Caco-2 (cell line): ENCODE results near the gene LVRN. TPM values are rescaled to one million over a fixed set of nuclear protein-coding genes. Genes with fewer than 3 reads are reported as not detected.

Experiments used
- BruUV-seq: library from RNA; stranded (reverse); fragments of 400-500 nt; replicated peaks from 2 replicates; lab custom pipeline; 2021; lab: Mats Ljungman, UMichigan
- CTCF ChIA-PET: fragments of 300-600 bp; sonication (Branson Sonifier 250); formaldehyde crosslinking; loops from one replicate; lab custom pipeline; 2022; ENCODE audit warnings: antibody characterized with exemption; lab: Charles Lee
- POLR2A ChIA-PET: fragments of 300-600 bp; sonication (Branson Sonifier 250); formaldehyde crosslinking; loops from one replicate; lab custom pipeline; 2022; ENCODE audit warnings: antibody characterized with exemption; lab: Charles Lee
- DNase-seq, 2 experiments: peaks; one replicate each; pipeline versions ENCODE4 v3.0.0 to v3.0.0-alpha.2; 2020 to 2022
- H3K27me3 ChIP-seq: replicated peaks from 2 replicates; pipeline ENCODE4 v1.6.0; 2011; ENCODE audit warnings: low read length; ENCODE audit not compliant: control insufficient read depth, insufficient read depth
- H3K36me3 ChIP-seq: 2 replicates; pipeline ENCODE4 v1.5.1; 2011; ENCODE audit warnings: low read length; ENCODE audit not compliant: control insufficient read depth, insufficient read depth
- H3K4me1 ChIP-seq: fragments of 250-450 bp; sonication (Bioruptor Pico); 2 replicates; pipeline ENCODE4 v1.5.1; 2020; ENCODE audit warnings: mild to moderate bottlenecking
- H3K4me3 ChIP-seq: 2 replicates; pipeline ENCODE4 v1.5.1; 2011; ENCODE audit warnings: low read depth, mild to moderate bottlenecking, control low read depth, low read length
- H3K9me3 ChIP-seq: fragments of 250-450 bp; sonication (Bioruptor Pico); 2 replicates; pipeline ENCODE4 v1.5.1; 2020; ENCODE audit warnings: mild to moderate bottlenecking, moderate library complexity
- H3K27ac Mint-ChIP-seq: one replicate; pipeline ENCODE4 v1.8.0; 2022; ENCODE audit warnings: mixed read lengths; ENCODE audit not compliant: unreplicated experiment
- H3K27me3 Mint-ChIP-seq: one replicate; pipeline ENCODE4 v1.8.0; 2022; ENCODE audit warnings: mixed read lengths; ENCODE audit not compliant: insufficient read depth, unreplicated experiment
- H3K36me3 Mint-ChIP-seq: one replicate; pipeline ENCODE4 v1.8.0; 2022; ENCODE audit warnings: mild to moderate bottlenecking, mixed read lengths; ENCODE audit not compliant: insufficient read depth, unreplicated experiment
- H3K4me1 Mint-ChIP-seq: one replicate; pipeline ENCODE4 v1.8.0; 2022; ENCODE audit warnings: low read depth, mixed read lengths; ENCODE audit not compliant: unreplicated experiment
- H3K4me3 Mint-ChIP-seq: one replicate; pipeline ENCODE4 v1.8.0; 2022; ENCODE audit warnings: mild to moderate bottlenecking, moderate library complexity, mixed read lengths; ENCODE audit not compliant: unreplicated experiment
- H3K9me3 Mint-ChIP-seq: one replicate; pipeline ENCODE4 v1.8.0; 2022; ENCODE audit warnings: mixed read lengths; ENCODE audit not compliant: unreplicated experiment
- CTCF ChIP-seq, 2 experiments: fragments of 200-600 bp in 1 of 2; IDR thresholded peaks; 1 replicate in 1 of 2; 2 replicates in 1 of 2; pipeline versions ENCODE4 v1.5.1 to v1.8.0; 2011 to 2022; ENCODE audit warnings: antibody characterized with exemption in 1 of 2, control low read depth in 1 of 2, inconsistent platforms in 1 of 2, low read depth in 1 of 2, low read length in 1 of 2, mild to moderate bottlenecking in 1 of 2, moderate library complexity in 1 of 2; ENCODE audit not compliant: insufficient read depth in 1 of 2, severe bottlenecking in 1 of 2, unreplicated experiment in 1 of 2
- intact Hi-C: fragments of 100-400 bp; cut with micrococcal nuclease; formaldehyde crosslinking; loops from one replicate; pipeline ENCODE4 v1.10.0; 2022; ENCODE audit not compliant: unreplicated experiment
- total RNA-seq: library from RNA; stranded (reverse); gene quantifications from 2 replicates; pipeline ENCODE4 v1.2.3, GENCODE V29; 2022

Gene LVRN
- total RNA-seq, 1 experiment from 2014 or later: 0.27 TPM

DNA sequence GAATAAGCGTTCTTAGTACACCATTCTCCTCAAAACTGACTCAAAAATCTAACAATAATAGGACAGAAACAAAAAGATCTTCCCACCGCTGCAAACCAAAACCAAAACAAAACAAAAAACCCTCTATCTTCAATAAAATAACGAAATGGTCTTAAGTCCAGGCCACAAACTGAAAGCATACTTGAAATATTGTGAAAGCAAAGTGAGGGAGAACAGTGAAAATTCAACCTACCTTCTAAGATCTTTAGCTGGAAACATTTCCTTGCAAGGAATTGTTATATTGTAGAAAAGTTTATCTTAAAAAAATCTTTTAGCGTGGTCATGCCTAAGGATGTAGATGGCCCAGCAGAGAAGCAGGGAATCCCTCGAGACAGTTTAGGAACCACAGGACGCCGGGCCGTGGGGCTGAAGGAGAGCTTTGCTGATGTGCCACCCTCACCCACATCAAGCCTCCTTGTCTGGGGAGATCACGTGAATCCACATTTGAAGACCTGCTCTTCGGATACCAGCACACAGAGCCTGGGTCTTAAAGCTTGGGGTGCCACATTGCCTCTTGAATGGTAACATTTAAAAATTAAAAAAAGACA is 27.8 kb upstream of the LVRN start:
- no peaks in the 10 kb centered on the region for H3K9me3 ChIP-seq
- H3K27ac Mint-ChIP-seq: no peak overlapping the region
- no peaks in the 10 kb centered on the region for H3K36me3 Mint-ChIP-seq
- H3K27me3 ChIP-seq: no peaks in the 10 kb centered on the region
- no peak for DNase-seq
- TF ChIP-seq CTCF (IDR thresholded peaks at IDR 0.05; ENCODE audit: insufficient read depth in 1 of 2, low read depth in 1 of 2, low read length in 1 of 2, severe bottlenecking in 1 of 2, unreplicated experiment in 1 of 2): no peak
- H3K4me1 ChIP-seq: peaks cover 8% of the 10 kb centered on the region; the same call in 1 of the 2 replicates
- ChIA-PET POLR2A (interaction anchor here (0.6 kb wide), 1 partner anchor 16 kb away, joined by 9 read pairs; no protein-coding TSS in a partner anchor), CTCF (no interaction called here)
- no peaks in the 10 kb centered on the region for H3K4me1 Mint-ChIP-seq
- BruUV-seq: no TSS peak
- intact Hi-C loops: no loop called here
- no peak overlapping the region for H3K4me3 Mint-ChIP-seq
- H3K36me3 ChIP-seq: no peaks in the 10 kb centered on the region
- H3K27me3 Mint-ChIP-seq: no peaks in the 10 kb centered on the region
- no peak overlapping the region for H3K4me3 ChIP-seq
- H3K9me3 Mint-ChIP-seq: no peaks in the 10 kb centered on the region

- BruUV-seq: no TSS peak
- TF ChIP-seq CTCF (IDR thresholded peaks at IDR 0.05; ENCODE audit: insufficient read depth in 1 of 2, low read depth in 1 of 2, low read length in 1 of 2, severe bottlenecking in 1 of 2, unreplicated experiment in 1 of 2): no peak
- ChIA-PET POLR2A (no interaction called here), CTCF (no interaction called here)
- no peaks in the 10 kb centered on the region for H3K4me1 Mint-ChIP-seq
- no peak overlapping the region for H3K4me3 Mint-ChIP-seq
- no peaks in the 10 kb centered on the region for H3K36me3 Mint-ChIP-seq
- DNase-seq: no peak
- H3K9me3 Mint-ChIP-seq: no peaks in the 10 kb centered on the region
- intact Hi-C loops: no loop called here
- no peaks in the 10 kb centered on the region for H3K9me3 ChIP-seq
- no peaks in the 10 kb centered on the region for H3K36me3 ChIP-seq
- H3K4me1 ChIP-seq: peaks cover 2% of the 10 kb centered on the region; the same call in 1 of the 2 replicates
- no peak overlapping the region for H3K4me3 ChIP-seq
- H3K27me3 ChIP-seq: no peaks in the 10 kb centered on the region
- no peak overlapping the region for H3K27ac Mint-ChIP-seq
- no peaks in the 10 kb centered on the region for H3K27me3 Mint-ChIP-seq
Observed at GRCh38 chr5:115936031-115936430, 26.2 kb upstream of the LVRN start.

- no peaks in the 10 kb centered on the region for H3K36me3 ChIP-seq
- ChIA-PET CTCF (no interaction called here), POLR2A (no interaction called here)
- H3K4me3 ChIP-seq: no peak overlapping the region
- TF ChIP-seq CTCF (IDR thresholded peaks at IDR 0.05; ENCODE audit: insufficient read depth in 1 of 2, low read depth in 1 of 2, low read length in 1 of 2, severe bottlenecking in 1 of 2, unreplicated experiment in 1 of 2): no peak
- no peaks in the 10 kb centered on the region for H3K4me1 ChIP-seq
- Mint-ChIP-seq H3K36me3 (no peaks in the 10 kb centered on the region), H3K9me3 (no peaks in the 10 kb centered on the region), H3K27me3 (no peaks in the 10 kb centered on the region), H3K4me3 (no peak overlapping the region), H3K27ac (no peak overlapping the region), H3K4me1 (no peaks in the 10 kb centered on the region)
- no peak for DNase-seq
- no peaks in the 10 kb centered on the region for H3K27me3 ChIP-seq
- intact Hi-C loops: no loop called here
- no peaks in the 10 kb centered on the region for H3K9me3 ChIP-seq
- no TSS peak for BruUV-seq
Observed at GRCh38 chr5:115939059-115939458, 23.2 kb upstream of the LVRN start.
